Breast epithelium (tissue), 4 donors: Measurements from ENCODE around the gene CIBAR2. TPM values are rescaled to one million over a fixed set of nuclear protein-coding genes. Genes with fewer than 3 reads are reported as not detected.

Source experiments
- DNase-seq, 2 donors: peaks; one replicate each; pipeline ENCODE4 v3.0.0-alpha.2; 2019; ENCODE audit warnings: low spot score in 2 of 2
- H3K27ac ChIP-seq, 2 donors: fragments of 200-600 bp; sonication (generic) in 1 of 2; one replicate each; pipeline ENCODE4 v1.5.1; 2016 to 2019; ENCODE audit warnings: mild to moderate bottlenecking in 1 of 2
- H3K27me3 ChIP-seq, 2 donors: fragments of 200-600 bp; sonication (generic) in 1 of 2; one replicate each; pipeline versions ENCODE4 v1.5.1 to v1.6.0; 2017 to 2019; ENCODE audit warnings: control low read depth in 1 of 2, mild to moderate bottlenecking in 1 of 2
- H3K36me3 ChIP-seq: fragments of 200-600 bp; one replicate; pipeline ENCODE4 v1.5.1; 2019
- H3K4me1 ChIP-seq, 2 donors: fragments of 200-600 bp; sonication (generic); one replicate each; pipeline ENCODE4 v1.5.1; 2016 to 2019; ENCODE audit warnings: control low read depth in 1 of 2
- H3K4me3 ChIP-seq, 3 donors: fragments of 200-600 bp; sonication (generic); 1 replicate in 2 of 3; 2 replicates in 1 of 3; pipeline ENCODE4 v1.5.1; 2016 to 2019; ENCODE audit warnings: mild to moderate bottlenecking in 3 of 3, moderate library complexity in 2 of 3
- H3K9me3 ChIP-seq, 2 donors: fragments of 200-600 bp; sonication (generic) in 1 of 2; one replicate each; pipeline ENCODE4 v1.5.1; 2016 to 2019; ENCODE audit warnings: control low read depth in 1 of 2
- CTCF ChIP-seq, 3 donors: fragments of 450-650 bp; IDR thresholded peaks; one replicate each; pipeline ENCODE4 v1.5.1; 2016 to 2017; ENCODE audit warnings: antibody characterized with exemption in 3 of 3, mild to moderate bottlenecking in 3 of 3, moderate library complexity in 3 of 3
- POLR2A ChIP-seq: fragments of 450-650 bp; IDR thresholded peaks from one replicate; pipeline ENCODE4 v1.6.1; 2016; ENCODE audit warnings: antibody characterized with exemption, mild to moderate bottlenecking, moderate library complexity
- POLR2AphosphoS5 ChIP-seq, 3 donors: sonication (generic); formaldehyde crosslinking; IDR thresholded peaks; one replicate each; pipeline ENCODE4 v1.6.1; 2017; ENCODE audit warnings: antibody characterized with exemption in 3 of 3
- intact Hi-C: fragments of 100-400 bp; cut with DNase I; formaldehyde crosslinking; loops from one replicate; pipeline ENCODE4 v1.15.1; 2023; ENCODE audit warnings: low total_unique reads
- total RNA-seq, 3 donors: library from RNA; depleted of rRNA; stranded (reverse); fragments of >200 nt; gene quantifications; one replicate each; pipeline ENCODE4 v1.1.0, GENCODE V29; 2016

CIBAR2 gene
- total RNA-seq, 3 donors from 2014 or later = not detected

- H3K27me3 ChIP-seq = no peaks in the 10 kb centered on the region
- H3K9me3 ChIP-seq = no peaks in the 10 kb centered on the region
- H3K4me1 ChIP-seq = no peaks in the 10 kb centered on the region
- no peak overlapping the region for H3K4me3 ChIP-seq
- H3K36me3 ChIP-seq = no peaks in the 10 kb centered on the region
- intact Hi-C loops = no loop called here
- no peak for DNase-seq
- no peak overlapping the region for H3K27ac ChIP-seq
- TF ChIP-seq POLR2A = no peak
- TF ChIP-seq CTCF (IDR thresholded peaks at IDR 0.05) = no peak
- no peak for TF ChIP-seq POLR2AphosphoS5 (IDR thresholded peaks at IDR 0.05)
Observed at GRCh38 chr16:85067024-85067423, 45.2 kb downstream of the CIBAR2 start.

GRCh38 chr16:85066346-85066885, 45.9 kb downstream of the CIBAR2 start:
- TF ChIP-seq CTCF (IDR thresholded peaks at IDR 0.05) (no peak), POLR2AphosphoS5 (IDR thresholded peaks at IDR 0.05) (no peak), POLR2A (no peak)
- H3K27ac ChIP-seq = no peak overlapping the region
- H3K9me3 ChIP-seq = no peaks in the 10 kb centered on the region
- no peaks in the 10 kb centered on the region for H3K27me3 ChIP-seq
- intact Hi-C loops = no loop called here
- no peak for DNase-seq
- H3K4me1 ChIP-seq = no peaks in the 10 kb centered on the region
- H3K36me3 ChIP-seq = no peaks in the 10 kb centered on the region
- H3K4me3 ChIP-seq = no peak overlapping the region

GRCh38 chr16:85065099-85065498, 47.2 kb downstream of the CIBAR2 start:
- H3K27me3 ChIP-seq = no peaks in the 10 kb centered on the region
- intact Hi-C loops = no loop called here
- H3K4me3 ChIP-seq = no peak overlapping the region
- H3K27ac ChIP-seq = no peak overlapping the region
- no peaks in the 10 kb centered on the region for H3K9me3 ChIP-seq
- H3K4me1 ChIP-seq = no peaks in the 10 kb centered on the region
- TF ChIP-seq CTCF (IDR thresholded peaks at IDR 0.05) (no peak), POLR2AphosphoS5 (IDR thresholded peaks at IDR 0.05) (no peak), POLR2A (no peak)
- no peaks in the 10 kb centered on the region for H3K36me3 ChIP-seq
- DNase-seq = no peak

- Histone ChIP-seq H3K27ac (no peak overlapping the region), H3K27me3 (no peaks in the 10 kb centered on the region), H3K4me3 (no peak overlapping the region), H3K4me1 (no peaks in the 10 kb centered on the region), H3K9me3 (no peaks in the 10 kb centered on the region), H3K36me3 (no peaks in the 10 kb centered on the region)
- no peak for DNase-seq
- TF ChIP-seq CTCF (IDR thresholded peaks at IDR 0.05) = no peak
- no peak for TF ChIP-seq POLR2A
- TF ChIP-seq POLR2AphosphoS5 (IDR thresholded peaks at IDR 0.05) = no peak
- intact Hi-C loops = no loop called here
Observed at GRCh38 chr16:85064186-85064585, 48.1 kb downstream of the CIBAR2 start.

GRCh38 chr16:85062845-85063244, 49.4 kb downstream of the CIBAR2 start:
- H3K27me3 ChIP-seq = no peaks in the 10 kb centered on the region
- H3K27ac ChIP-seq = no peak overlapping the region
- H3K9me3 ChIP-seq = no peaks in the 10 kb centered on the region
- H3K4me3 ChIP-seq = no peak overlapping the region
- no peak for DNase-seq
- H3K4me1 ChIP-seq = no peaks in the 10 kb centered on the region
- H3K36me3 ChIP-seq = no peaks in the 10 kb centered on the region
- TF ChIP-seq CTCF (IDR thresholded peaks at IDR 0.05) (no peak), POLR2AphosphoS5 (IDR thresholded peaks at IDR 0.05) (no peak), POLR2A (no peak)
- intact Hi-C loops = no loop called here
